Endometrial microvascular endothelial cells (primary cell): Measurements from ENCODE around the gene ALDH16A1. TPM values are rescaled to one million over a fixed set of nuclear protein-coding genes. Genes with fewer than 3 reads are reported as not detected.
"Not testable (repeated sequence)": the region's sequence is repeated elsewhere in the genome, so short reads cannot be mapped to it uniquely, and the experiment has no call there.

ENCODE experiments used
- in situ Hi-C: cut with HindIII; loops from 2 replicates; pipeline ENCODE4 v1.10.0; 2017; ENCODE audit warnings: low sequenced_read_pairs, low pct_unique_long_range_greater_than_20kb; ENCODE audit errors: inconsistent ontology term
- total RNA-seq: library from RNA; depleted of rRNA; stranded (reverse); fragments of >200 nt; gene quantifications from one replicate; pipeline ENCODE4 v1.2.3, GENCODE V29; 2015; ENCODE audit errors: inconsistent ontology term

ALDH16A1 gene
- total RNA-seq, 1 donor from 2014 or later: 67.4 TPM

GRCh38 chr19:49455773-49456172 is 2.7 kb downstream of the ALDH16A1 start:
- in situ Hi-C loops: no loop called here

- in situ Hi-C loops: no loop called here
Observed at GRCh38 chr19:49456326-49456725, 3.3 kb downstream of the ALDH16A1 start.

- in situ Hi-C loops: no loop called here
Observed at GRCh38 chr19:49458567-49458903, 5.5 kb downstream of the ALDH16A1 start.

GRCh38 chr19:49459388-49459787 is 6.4 kb downstream of the ALDH16A1 start:
- in situ Hi-C loops: no loop called here

GRCh38 chr19:49461130-49461529 is 8.1 kb downstream of the ALDH16A1 start:
- in situ Hi-C loops: not testable (repeated sequence)

GRCh38 chr19:49461656-49462055 is 8.6 kb downstream of the ALDH16A1 start:
- in situ Hi-C loops: no loop called here

GRCh38 chr19:49462492-49462891 is 9.5 kb downstream of the ALDH16A1 start:
- in situ Hi-C loops: no loop called here

GRCh38 chr19:49463960-49464740 is 11.1 kb downstream of the ALDH16A1 start:
- in situ Hi-C loops: no loop called here

- in situ Hi-C loops: no loop called here
Observed at GRCh38 chr19:49465371-49465770, 12.3 kb downstream of the ALDH16A1 start.

- in situ Hi-C loops: no loop called here
Observed at GRCh38 chr19:49468199-49468598, 15.2 kb downstream of the ALDH16A1 start.

- in situ Hi-C loops: no loop called here
Observed at GRCh38 chr19:49468746-49469447, 15.9 kb downstream of the ALDH16A1 start.

GRCh38 chr19:49469828-49470614 is 17.0 kb downstream of the ALDH16A1 start:
- in situ Hi-C loops: no loop called here

- in situ Hi-C loops: no loop called here
Observed at GRCh38 chr19:49470615-49470978, 17.6 kb downstream of the ALDH16A1 start.

- in situ Hi-C loops: no loop called here
Observed at GRCh38 chr19:49472936-49473335, 19.9 kb downstream of the ALDH16A1 start.

- in situ Hi-C loops: not testable (repeated sequence)
Observed at GRCh38 chr19:49473501-49473867, 20.5 kb downstream of the ALDH16A1 start.

GRCh38 chr19:49473868-49474541 is 21.0 kb downstream of the ALDH16A1 start, which contains the start of gene FLT3LG:
FLT3LG (plus strand) TSS chr19:49474215; CDS start chr19:49474640, 425 bp downstream.
- in situ Hi-C loops: no loop called here

- in situ Hi-C loops: no loop called here
Observed at GRCh38 chr19:49474542-49474924, 21.5 kb downstream of the ALDH16A1 start.

GRCh38 chr19:49475191-49475917 is 22.3 kb downstream of the ALDH16A1 start:
- in situ Hi-C loops: no loop called here
